Measurements from ENCODE around the gene RAD9A.

GRCh38 chr11:67404515-67405195, 12.9 kb downstream of the RAD9A start:
- TF ChIP-seq CTCF (conservative IDR thresholded peaks at IDR 0.05; ENCODE audit: low read depth, low read length) = no peak
- TF ChIP-seq EZH2 (IDR thresholded peaks at IDR 0.05; ENCODE audit: borderline replicate concordance, low read depth, low read length, poor library complexity, severe bottlenecking) = no peak
